ENCODE data around the gene ALDH1L1. TPM values are rescaled to one million over a fixed set of nuclear protein-coding genes. Genes with fewer than 3 reads are reported as not detected.
A peak's percentile ranks its signal among the peaks of the same experiment; 100 is the strongest.

Gene ALDH1L1
- total RNA-seq, 1 experiment from 2014 or later, result 1.2 TPM

- POLR2A ChIA-PET, result no interaction called here
- Mint-ChIP-seq H3K9me3 (peaks cover 44% of the 10 kb centered on the region), H3K4me1 (peaks cover 13% of the 10 kb centered on the region), H3K4me3 (peak within 1 kb of the TSS; percentile 91), H3K36me3 (peaks cover 23% of the 10 kb centered on the region), H3K27me3 (ENCODE audit: low read depth) (peaks cover 12% of the 10 kb centered on the region), H3K27ac (no peak within 1 kb of the TSS)
- TF ChIP-seq USF1 (CRISPR knock-in tag; IDR thresholded peaks at IDR 0.05) (no peak), SMAD4 (CRISPR knock-in tag; IDR thresholded peaks at IDR 0.05) (no peak), ATF1 (CRISPR knock-in tag; IDR thresholded peaks at IDR 0.05) (no peak), HMGA2 (CRISPR knock-in tag; IDR thresholded peaks at IDR 0.05) (no peak), ATF6 (CRISPR knock-in tag; IDR thresholded peaks at IDR 0.05) (no peak), SP1 (CRISPR knock-in tag; conservative IDR thresholded peaks at IDR 0.05) (peak; percentile 75), ZNF423 (CRISPR knock-in tag; IDR thresholded peaks at IDR 0.05) (peak; percentile 91), CREM (CRISPR knock-in tag; IDR thresholded peaks at IDR 0.05) (no peak), PREB (CRISPR knock-in tag; IDR thresholded peaks at IDR 0.05; ENCODE audit: borderline replicate concordance) (no peak), E2F5 (CRISPR knock-in tag; IDR thresholded peaks at IDR 0.05) (peak; percentile 92), GRHL2 (CRISPR knock-in tag; IDR thresholded peaks at IDR 0.05; ENCODE audit: insufficient replicate concordance, severe bottlenecking) (no peak), MAX (CRISPR knock-in tag; IDR thresholded peaks at IDR 0.05) (0 out of 2 replicates have a peak, but pooled peaks have one; percentile 23), ETV6 (CRISPR knock-in tag; IDR thresholded peaks at IDR 0.05) (no peak), CTCF (IDR thresholded peaks at IDR 0.05) (no peak), GABPB1 (CRISPR knock-in tag; IDR thresholded peaks at IDR 0.05) (no peak), IRF2 (CRISPR knock-in tag; IDR thresholded peaks at IDR 0.05; ENCODE audit: borderline replicate concordance, low read depth) (no peak)
- CTCF ChIA-PET, result interaction anchor here (0.7 to 1.1 kb wide), 4 partner anchors 10 to 49 kb away, joined by 3 to 5 read pairs (median 4); no protein-coding TSS in a partner anchor
- peak; percentile 97 for ATAC-seq
- DNase-seq (ENCODE audit: low spot score), result peak; percentile 85
These were observed 96.2 kb downstream of the ALDH1L1 start, which contains the start of gene SLC41A3 for GRCh38 chr3:126083913-126084767. SLC41A3 (minus strand) TSS chr3:126084124; CDS start chr3:126068219, 15,905 bp downstream.

- no peak overlapping the region for H3K27ac Mint-ChIP-seq
- CTCF ChIA-PET, result interaction anchor here (1.1 kb wide), 1 partner anchor 50 kb away, joined by 5 read pairs; no protein-coding TSS in a partner anchor
- POLR2A ChIA-PET, result no interaction called here
These were observed 96.9 kb downstream of the ALDH1L1 start for GRCh38 chr3:126083511-126083912.

More at GRCh38 chr3:126083511-126083912, 96.9 kb downstream of the ALDH1L1 start:
- peaks cover 40% of the 10 kb centered on the region for H3K9me3 Mint-ChIP-seq
- TF ChIP-seq AFF4 (CRISPR knock-in tag; IDR thresholded peaks at IDR 0.05; ENCODE audit: borderline replicate concordance) (no peak), ZNF263 (CRISPR knock-in tag; IDR thresholded peaks at IDR 0.05; ENCODE audit: low read depth) (no peak), ETV6 (CRISPR knock-in tag; IDR thresholded peaks at IDR 0.05) (0 out of 2 replicates have a peak, but pooled peaks have one; percentile 30), FOXP1 (CRISPR knock-in tag; IDR thresholded peaks at IDR 0.05; ENCODE audit: borderline replicate concordance) (0 out of 2 replicates have a peak, but pooled peaks have one; percentile 23)
- H3K4me3 Mint-ChIP-seq, result peak overlapping the region; percentile 91
- H3K36me3 Mint-ChIP-seq, result peaks cover 23% of the 10 kb centered on the region
- peak; percentile 52 for DNase-seq (ENCODE audit: low spot score)
- peaks cover 12% of the 10 kb centered on the region for H3K27me3 Mint-ChIP-seq (ENCODE audit: low read depth)
- ATAC-seq, result peak; percentile 76
- peaks cover 13% of the 10 kb centered on the region for H3K4me1 Mint-ChIP-seq
